Hematopoietic multipotent progenitor cell treated with erythropoietin and hydrocortisone succinate and interleukin-3 and kit ligand, for 8 days (in vitro differentiated cells): ENCODE results near the gene TMPO.
"Not testable (repeated sequence)": the region's sequence is repeated elsewhere in the genome, so short reads cannot be mapped to it uniquely, and the experiment has no call there.

Experiments
- DNase-seq: peaks from one replicate; pipeline ENCODE4 v3.0.0-alpha.2; 2015

The TMPO gene, protein sequence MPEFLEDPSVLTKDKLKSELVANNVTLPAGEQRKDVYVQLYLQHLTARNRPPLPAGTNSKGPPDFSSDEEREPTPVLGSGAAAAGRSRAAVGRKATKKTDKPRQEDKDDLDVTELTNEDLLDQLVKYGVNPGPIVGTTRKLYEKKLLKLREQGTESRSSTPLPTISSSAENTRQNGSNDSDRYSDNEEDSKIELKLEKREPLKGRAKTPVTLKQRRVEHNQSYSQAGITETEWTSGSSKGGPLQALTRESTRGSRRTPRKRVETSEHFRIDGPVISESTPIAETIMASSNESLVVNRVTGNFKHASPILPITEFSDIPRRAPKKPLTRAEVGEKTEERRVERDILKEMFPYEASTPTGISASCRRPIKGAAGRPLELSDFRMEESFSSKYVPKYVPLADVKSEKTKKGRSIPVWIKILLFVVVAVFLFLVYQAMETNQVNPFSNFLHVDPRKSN

DNA sequence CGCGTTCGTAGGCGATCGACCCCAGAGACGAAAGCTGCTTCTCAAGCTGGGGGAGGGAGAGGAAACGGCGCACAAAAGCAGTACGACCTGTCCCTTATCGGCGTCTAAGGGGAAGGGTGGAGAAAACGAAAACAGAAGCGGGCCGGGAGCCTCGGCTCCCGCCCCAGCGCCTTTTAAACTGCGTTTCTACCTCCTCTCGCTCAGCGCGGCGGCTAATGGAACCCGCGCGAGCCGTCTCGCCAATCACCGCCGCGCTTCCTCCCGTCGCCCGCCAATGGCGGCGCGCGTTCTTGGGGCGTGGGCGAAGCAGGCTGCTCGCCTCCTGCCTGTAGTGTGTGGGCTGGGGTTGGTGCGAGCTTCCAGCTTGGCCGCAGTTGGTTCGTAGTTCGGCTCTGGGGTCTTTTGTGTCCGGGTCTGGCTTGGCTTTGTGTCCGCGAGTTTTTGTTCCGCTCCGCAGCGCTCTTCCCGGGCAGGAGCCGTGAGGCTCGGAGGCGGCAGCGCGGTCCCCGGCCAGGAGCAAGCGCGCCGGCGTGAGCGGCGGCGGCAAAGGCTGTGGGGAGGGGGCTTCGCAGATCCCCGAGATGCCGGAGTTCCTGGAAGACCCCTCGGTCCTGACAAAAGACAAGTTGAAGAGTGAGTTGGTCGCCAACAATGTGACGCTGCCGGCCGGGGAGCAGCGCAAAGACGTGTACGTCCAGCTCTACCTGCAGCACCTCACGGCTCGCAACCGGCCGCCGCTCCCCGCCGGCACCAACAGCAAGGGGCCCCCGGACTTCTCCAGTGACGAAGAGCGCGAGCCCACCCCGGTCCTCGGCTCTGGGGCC lies at the start of gene TMPO:
TMPO (plus strand) TSS at position 304 of the 824 bp plus-strand sequence; CDS start at position 582, 278 bp downstream.
- peak; percentile 95 for DNase-seq

DNA sequence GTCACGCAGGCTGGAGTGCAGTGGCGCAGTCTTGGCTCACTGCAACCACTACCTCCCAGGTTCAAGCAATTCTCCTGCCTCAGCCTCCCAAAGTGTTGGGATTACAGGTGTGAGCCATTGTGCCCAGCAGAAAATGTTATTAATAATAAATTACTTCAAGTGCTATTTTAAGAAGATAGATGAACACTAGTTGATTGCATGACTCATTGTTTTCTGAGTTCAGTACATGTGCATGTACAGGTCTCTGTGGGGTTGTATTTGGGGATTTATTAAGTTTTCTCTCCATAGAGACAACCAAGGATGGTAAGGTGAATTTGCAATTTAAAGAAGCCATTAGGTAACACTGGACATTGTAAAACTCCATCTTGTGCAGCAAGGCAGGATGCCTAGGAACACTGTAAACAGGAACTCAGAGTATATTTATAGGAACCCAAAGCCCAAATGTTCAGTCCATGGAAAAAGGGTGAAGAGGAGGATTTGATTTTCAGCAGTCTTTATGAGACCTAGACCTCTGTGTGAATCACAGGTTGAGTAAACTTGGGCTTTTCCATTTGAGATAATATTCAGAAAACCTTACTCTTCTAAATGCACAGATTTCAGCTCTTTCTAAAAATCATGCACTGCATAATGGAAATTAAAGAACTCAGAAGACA lies 49.3 kb upstream of the TMPO start:
- no peak for DNase-seq

DNA sequence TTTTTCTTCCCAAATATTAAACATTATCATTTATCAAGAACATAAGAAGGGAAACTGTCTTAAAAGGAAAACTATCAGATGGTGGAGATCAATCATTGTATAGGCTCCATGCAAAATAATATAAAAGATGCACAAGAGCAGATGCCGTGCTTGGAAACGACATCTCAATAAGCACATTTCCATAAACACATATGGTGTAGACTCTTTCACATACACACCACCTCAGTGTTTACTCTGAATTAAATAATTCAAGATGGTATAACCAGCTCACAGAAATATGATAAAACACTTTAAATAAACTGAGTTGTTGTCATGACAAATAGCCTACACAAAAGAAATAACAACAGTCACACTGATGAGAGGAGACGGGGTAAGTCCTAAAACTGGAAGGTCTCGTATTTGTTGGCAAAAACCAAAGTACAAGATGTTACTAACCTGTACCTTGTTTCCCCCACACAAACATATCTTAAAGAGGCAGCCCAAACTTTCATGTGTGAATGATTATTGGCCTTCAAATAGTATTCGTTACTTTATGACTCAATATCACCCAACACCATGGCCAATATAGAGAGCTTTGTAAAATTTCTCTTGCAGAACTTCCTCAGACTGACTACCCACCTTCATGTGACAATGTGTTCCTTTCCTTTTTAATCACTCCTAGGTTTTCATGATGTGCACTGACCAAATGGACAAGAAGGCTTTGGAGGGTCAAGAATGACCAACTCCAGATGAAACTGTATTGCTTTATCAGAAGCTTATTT lies 48.6 kb upstream of the TMPO start:
- no peak for DNase-seq

DNA sequence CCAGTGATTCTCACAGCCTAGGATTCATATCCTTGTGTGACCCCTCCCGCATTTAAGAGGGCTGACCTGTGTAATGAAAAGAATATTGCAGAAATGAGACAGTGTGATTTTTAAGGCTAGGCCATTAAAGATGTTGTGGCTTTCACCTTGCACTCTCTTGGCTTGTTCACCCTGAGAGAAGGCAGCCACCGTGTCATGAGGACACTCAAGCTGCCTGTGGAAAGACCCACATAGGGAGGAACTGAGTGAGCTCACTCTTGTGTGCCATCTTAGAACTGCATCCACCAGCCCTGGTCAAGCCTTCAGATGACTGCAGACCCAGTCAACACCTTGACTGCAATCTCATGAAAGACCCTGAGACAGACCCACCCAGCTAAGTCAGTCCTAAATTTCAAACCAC lies 46.3 kb upstream of the TMPO start:
- no peak for DNase-seq

DNA sequence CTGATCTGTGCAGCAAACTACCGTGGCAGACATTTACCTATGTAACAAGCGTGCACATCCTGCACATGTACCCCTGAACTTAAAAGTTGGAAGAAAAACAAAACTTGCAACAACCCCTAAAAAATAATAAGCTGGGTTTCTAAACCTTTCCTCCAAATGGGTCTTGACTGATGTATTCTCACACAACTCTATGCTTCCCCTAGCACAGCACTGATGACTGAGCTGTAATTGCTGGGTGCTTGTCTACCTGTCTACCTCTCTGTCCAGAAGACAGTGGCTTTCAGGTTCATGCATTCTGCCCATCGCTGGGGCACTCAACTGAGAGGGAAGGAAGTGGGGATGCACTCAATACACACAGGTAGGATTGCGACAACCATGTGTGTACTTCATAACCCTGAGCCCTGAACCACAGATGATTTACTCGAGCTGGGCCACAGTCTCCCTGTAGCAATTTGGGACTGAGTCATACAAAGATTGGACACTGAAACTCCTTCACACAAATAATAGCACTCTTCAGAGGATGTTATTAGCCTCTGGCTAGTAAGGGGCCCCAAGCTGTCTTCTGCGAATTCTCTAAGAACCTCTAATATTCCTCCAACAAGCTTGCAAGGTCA lies 44.8 kb upstream of the TMPO start:
- no peak for DNase-seq

DNA sequence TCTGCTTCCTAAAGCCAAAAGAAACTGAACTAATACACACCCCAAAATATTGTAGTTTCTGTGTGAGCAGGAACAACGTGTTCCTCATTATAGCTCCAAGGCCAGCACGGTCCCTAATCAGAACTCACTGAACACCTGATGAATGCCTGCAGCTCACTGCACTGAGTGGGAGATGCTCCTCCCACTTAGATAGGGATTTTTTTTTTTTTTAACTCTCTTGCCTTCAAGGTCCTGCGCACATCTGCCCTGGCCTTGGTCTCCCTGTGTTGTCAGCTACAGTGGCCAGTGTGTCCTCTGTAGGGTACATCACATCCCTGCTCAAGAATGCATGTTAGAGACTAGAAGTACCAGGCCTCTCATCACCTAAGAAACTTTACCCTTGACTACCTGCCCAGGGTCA lies 44.3 kb upstream of the TMPO start:
- no peak for DNase-seq

DNA sequence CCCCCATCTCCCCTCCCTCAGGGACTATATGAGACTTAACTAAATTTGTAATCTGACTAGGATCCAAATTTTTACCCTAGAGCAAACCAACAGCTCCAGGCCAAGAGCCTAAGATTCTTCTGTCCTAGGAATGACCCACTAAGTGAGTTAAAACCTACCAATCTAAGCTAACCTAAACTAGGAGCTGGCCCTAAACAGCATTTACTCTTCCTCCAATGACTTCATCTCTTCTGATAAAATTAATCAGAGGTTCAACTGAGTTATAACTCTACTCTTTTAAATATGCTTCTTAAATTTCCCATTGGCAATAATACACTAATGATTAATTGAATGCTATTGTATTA lies 39.9 kb upstream of the TMPO start:
- no peak for DNase-seq

DNA sequence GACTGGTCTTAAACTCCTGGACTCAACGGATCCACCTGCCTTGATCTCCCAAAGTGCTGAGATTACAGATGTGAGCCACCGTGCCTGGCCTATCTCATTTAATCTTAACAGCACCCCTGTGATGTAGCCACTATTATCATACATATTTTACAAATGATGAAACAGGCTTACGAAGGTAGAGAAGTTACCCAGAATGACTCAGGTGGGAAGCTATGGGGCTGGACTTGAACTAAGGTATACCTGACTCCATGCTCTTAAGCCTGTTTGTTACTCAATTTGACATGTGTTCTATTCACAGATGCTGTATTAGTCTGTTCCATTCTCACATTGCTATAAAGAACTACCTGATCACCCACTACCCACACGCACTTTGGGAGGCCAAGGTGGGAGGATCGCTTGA lies 36.8 kb upstream of the TMPO start:
- DNase-seq, result no peak

DNA sequence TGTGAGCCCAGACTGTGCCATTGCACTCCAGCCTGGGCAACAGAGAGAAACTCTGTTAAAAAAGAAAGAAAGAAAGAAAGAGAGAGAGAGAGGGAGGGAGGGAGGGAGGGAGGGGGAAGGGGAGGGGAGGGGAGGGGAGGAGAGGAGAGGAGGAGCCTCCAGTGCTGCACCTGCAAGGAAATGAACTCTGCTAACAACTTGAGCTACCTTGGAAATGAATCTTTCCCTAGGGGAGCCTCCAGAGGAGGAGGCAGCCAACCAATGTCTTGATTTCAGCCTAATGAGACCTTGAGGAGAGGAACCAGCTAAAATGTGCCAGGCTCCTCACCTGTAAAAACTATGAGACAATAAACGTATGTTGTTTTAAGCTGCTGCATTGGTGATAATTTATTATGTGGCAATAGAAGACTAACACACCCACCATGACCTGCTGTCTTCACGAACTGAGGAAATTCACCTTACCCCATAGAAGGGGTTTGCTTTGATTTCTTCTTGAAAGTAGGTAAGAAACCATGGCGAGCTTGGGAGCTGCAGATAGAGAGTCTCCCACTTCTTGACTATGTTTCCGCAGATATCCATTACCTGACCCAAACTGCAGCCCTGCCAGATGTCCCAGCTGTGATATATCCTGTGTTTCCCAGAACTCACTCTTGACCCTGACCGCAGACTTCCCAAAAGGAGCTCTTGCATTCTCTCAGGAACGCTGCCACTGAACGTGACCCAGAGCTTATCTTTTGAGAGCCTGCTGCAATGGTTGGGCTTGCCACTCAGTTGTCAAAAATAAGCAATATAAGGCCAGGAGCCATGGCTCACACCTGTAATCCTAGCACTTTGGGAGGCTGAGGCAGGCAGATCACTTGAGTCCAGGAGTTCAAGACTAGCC lies 31.5 kb upstream of the TMPO start:
- no peak for DNase-seq

DNA sequence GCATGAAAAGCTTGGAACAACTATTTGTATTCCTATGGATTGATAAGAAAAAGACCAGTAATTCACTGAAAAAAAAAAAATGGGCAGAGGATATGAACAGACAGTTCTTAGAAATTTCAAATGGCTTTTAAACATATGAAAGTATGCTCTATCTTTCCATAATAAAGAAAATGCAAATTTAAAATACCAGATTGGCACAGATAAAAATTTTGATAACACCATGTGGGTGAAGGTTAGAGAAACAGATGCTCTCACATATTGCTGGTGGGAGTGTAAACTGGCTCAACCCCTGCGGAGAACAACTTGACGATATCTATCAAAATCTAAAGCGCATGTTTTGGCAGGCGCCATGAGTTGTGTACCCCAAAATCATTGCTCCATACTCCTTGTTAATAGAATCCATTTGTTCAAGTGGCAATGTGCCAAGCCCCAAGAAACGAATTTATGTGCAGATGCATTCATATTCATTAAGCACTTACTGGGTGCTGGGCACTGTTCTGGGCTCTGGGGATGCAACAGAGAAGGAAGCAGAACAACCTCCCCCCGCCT lies 29.5 kb upstream of the TMPO start:
- DNase-seq, result no peak

DNA sequence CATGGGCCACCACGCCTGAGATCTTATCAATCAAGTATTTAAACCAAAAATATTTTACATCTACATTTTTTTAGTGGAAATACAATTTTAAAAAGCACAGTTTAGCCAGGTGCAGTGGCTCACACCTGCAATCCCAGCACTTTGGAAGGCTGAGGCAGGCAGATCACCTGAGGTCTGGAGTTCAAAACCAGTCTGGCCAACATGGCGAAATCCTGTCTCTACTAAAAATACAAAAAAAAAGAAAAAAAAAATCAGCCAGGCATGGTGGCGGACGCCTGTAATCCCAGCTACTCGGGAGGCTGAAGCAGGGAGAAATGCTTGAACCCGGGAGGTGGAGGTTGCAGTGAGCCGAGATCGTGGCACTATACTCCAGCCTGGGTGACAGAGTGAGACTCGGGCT lies 27.0 kb upstream of the TMPO start:
- not testable (repeated sequence) for DNase-seq

DNA sequence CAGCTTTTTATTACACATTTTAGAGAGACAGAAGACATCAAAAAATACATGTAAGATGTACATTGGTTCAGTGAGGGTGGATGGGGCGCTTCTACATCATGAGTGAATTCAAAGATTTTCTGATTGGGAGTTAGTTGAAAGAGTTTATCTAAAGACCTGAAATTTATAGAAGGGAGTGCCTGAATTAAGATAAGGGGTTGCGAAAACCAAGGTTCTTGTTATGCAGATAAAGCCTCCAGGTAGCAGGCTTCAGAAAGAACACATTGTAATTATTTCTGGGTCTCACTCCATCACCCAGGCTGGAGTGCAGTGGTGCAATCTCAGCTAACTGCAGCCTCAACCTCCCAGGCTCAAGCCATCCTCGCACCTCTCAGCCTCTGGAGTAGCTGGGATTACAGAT lies 26.2 kb upstream of the TMPO start:
- no peak for DNase-seq

DNA sequence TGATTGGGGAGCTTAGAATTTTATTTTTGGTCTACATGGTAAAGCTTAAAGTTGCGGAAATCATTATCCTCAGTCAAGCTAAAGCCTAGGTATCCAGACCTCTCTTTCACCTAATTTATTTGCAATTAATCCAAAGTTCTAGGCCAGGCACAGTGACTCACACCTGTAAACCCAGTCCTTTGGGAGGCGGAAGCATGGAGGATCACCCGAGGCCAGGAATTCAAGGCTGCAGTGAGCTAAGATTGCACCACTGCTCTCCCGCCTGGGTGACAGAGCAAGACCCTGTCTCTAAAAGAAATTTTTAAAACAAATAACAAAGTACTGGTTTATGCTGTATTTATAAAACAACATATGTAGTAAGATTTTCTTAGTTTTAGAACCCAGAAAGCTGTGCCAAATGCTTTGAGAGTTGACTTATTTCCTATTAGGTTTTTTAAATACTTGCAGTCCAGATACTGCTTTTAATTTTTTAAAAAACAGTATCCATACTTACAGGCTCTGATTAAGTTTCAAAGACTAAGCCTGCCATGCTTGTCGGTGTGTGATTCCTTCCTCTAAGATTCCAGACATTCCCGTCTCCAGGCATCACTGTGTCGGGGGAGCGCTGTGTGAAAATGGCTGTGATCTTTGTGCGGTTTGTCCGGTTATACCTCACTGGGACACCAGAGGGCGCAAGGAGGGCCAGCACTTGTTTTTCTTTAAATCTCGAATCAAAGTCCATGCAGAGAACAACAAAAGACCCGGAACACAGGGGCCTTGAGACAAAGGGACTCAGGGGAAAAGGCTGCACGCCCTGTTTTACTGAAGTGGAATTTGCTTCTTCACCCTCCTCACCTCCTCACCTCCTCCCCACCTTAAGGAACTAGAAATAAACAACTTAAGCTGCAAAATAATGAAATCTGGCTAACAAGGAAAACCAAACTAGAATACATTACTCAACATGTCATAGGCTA lies 24.6 kb upstream of the TMPO start:
- DNase-seq, result peak; percentile 76

DNA sequence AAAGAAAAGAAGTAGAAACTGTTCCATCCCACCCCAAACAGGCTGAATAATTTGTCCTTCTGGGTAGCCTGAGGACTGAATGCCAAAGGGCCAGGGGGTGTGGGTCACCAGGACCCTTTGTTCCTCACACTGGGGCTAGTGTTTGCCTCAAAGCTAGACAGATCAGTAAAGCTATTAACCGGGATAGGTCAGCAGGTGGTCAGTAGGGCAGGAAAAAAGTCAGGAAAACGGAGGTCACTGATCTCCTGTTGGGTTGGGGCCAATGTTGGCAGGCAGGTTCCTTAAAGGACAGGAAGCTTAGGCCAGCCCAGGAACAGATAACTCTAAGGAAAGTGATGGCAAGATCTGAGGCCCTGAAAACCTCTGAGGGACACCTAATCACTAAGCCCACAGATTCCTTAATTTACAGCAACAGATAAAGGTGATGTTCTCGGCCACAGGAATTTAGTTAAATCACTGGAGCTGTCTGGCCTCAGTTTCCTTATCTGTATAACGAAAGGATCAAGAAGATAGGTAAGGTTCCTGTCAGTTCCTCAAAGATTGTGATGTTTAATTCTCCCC lies 22.7 kb upstream of the TMPO start:
- DNase-seq, result no peak

DNA sequence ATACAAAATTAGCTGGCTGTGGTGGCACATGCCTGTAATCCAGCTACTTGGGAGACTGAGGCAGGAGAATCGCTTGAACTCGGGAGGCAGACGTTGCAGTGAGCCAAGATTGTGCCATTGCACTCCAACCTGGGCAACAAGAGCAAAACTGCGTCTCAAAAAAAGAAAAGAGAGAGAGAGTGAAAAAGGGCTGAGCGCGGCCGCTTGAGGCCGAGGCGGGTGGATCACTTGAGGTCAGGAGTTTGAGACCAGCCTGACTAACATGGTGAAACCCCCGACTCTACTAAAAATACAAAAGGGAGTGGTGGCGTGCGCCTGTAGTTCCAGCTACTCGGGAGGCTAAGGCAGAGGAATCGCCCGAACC lies 14.1 kb upstream of the TMPO start:
- DNase-seq, result not testable (repeated sequence)

DNA sequence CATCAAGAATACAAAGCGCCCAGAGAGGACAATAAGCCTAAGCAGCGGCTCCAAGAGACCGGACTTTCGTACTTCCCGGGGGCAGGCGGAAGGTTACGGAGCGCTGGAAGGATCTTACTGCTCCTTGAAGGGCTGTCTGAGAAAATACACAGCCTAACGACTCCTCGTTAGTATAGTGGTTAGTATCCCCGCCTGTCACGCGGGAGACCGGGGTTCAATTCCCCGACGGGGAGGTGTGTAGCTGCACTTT lies 12.1 kb upstream of the TMPO start:
- DNase-seq, result peak; percentile 96

DNA sequence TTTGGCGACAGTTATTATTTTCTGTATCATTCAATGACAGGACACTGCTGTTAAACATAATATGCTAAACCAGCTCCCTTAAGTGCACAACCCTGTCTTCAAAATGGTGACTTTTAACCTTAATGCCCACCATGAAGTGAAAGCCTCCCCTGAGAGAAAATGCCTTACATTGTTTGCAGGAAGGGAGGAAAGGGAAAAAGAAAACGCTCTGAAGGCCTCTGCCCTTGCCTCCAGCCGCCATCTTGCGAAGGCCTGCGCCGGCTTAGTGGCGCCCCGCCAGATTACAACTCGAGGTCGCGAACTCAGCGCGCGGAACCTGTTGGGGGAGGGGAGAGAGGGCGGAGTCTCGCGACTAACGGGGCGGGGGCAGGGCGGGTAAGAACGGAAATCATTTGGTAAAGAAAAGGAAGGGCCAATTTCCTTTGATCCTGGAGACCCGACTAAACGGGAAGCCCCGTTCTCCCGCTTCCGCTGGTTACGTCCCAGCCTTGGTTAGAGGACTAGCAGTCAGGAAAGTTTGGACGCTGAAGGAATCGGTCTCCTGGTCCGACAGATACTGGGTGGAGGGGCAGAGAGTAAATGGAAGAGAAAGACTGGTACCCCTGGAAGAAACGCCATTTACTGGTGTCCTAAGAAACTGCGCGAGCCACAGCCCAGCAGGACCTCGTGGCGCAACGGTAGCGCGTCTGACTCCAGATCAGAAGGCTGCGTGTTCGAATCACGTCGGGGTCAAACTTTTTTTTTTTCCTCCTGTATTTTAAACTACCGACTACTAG lies 11.6 kb upstream of the TMPO start:
- peak; percentile 93 for DNase-seq

DNA sequence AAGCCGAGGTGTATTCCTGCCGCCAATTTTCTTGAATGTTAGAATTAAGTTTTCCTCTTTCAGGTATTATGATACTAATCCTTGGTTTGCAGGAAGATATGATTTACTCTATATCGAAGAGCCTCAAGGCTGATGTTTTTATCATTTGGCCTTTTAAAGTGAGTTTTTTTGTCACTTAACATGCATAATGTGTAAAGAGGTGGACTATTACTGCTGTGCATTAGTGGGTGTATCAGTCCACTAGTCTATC lies 11.1 kb upstream of the TMPO start:
- no peak for DNase-seq

DNA sequence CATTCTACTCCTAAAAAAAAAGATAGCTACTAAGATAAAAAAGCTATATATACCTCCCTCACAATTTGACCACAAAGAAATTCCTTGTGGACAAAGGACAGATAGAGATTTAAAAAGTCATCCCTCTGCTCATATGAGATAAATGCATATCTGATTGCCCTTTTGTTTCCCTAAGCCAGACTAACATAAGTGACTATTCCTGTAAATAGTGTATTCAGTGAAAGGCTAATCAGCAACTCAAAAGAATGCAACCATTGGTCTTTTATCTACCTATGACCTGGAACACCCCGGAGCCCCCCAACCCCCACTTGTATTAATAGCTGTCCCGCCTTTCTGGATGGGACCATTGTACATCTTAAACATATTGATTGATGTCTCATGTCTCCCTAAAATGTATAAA lies 6.3 kb upstream of the TMPO start:
- DNase-seq, result peak; percentile 25
